PC-3 (cell line): Measurements from ENCODE around the gene EMILIN1. TPM values are rescaled to one million over a fixed set of nuclear protein-coding genes. Genes with fewer than 3 reads are reported as not detected.

Source experiments
- ATAC-seq: fragments of 200-7000 bp; cut with Tn5 transposase; 2 replicates; pipeline ENCODE4 v1.9.1; 2020; ENCODE audit warnings: mild to moderate bottlenecking, moderate library complexity
- Bru-seq: library from RNA; stranded (reverse); fragments of 400-500 nt; gene quantifications from one replicate; lab custom pipeline; 2021; lab: Mats Ljungman, UMichigan
- BruChase-seq, 2 experiments: library from RNA; stranded (reverse); fragments of 400-500 nt; gene quantifications; one replicate each; lab custom pipeline; 2021; lab: Mats Ljungman, UMichigan
- BruUV-seq: library from RNA; stranded (reverse); fragments of 400-500 nt; replicated peaks from 2 replicates; lab custom pipeline; 2021; lab: Mats Ljungman, UMichigan
- CTCF ChIA-PET: fragments of 300-600 bp; sonication (Branson Sonifier 250); formaldehyde crosslinking; loops from one replicate; lab custom pipeline; 2022; ENCODE audit warnings: antibody characterized with exemption; lab: Charles Lee
- POLR2A ChIA-PET: fragments of 300-600 bp; sonication (Branson Sonifier 250); formaldehyde crosslinking; loops from one replicate; lab custom pipeline; 2022; ENCODE audit warnings: antibody characterized with exemption; ENCODE audit not compliant: unreplicated experiment; lab: Charles Lee
- DNase-seq: peaks from one replicate; pipeline ENCODE4 v3.0.0-alpha.2; 2015
- H2AFZ ChIP-seq: fragments of 300-600 bp; sonication (generic); 2 replicates; pipeline ENCODE4 v1.6.0; 2016; ENCODE audit warnings: antibody characterized with exemption, low read length
- H3F3A ChIP-seq: fragments of 300-600 bp; sonication (generic); one replicate; pipeline ENCODE4 v1.6.0; 2017; ENCODE audit warnings: antibody characterized with exemption, low read length, control low read depth, mild to moderate bottlenecking; ENCODE audit not compliant: unreplicated experiment
- H3K27ac ChIP-seq: fragments of 300-600 bp; sonication (generic); 2 replicates; pipeline ENCODE4 v1.5.1; 2016; ENCODE audit warnings: mild to moderate bottlenecking, low read length
- H3K27me3 ChIP-seq: fragments of 300-600 bp; sonication (generic); 2 replicates; pipeline ENCODE4 v1.6.1; 2016; ENCODE audit warnings: low read length, mixed read lengths
- H3K36me3 ChIP-seq: fragments of 300-600 bp; sonication (generic); 2 replicates; pipeline ENCODE4 v1.6.1; 2016; ENCODE audit warnings: low read depth, mixed run types, low read length, mixed read lengths
- H3K4me1 ChIP-seq: fragments of 300-600 bp; sonication (generic); 2 replicates; pipeline ENCODE4 v1.5.1; 2016; ENCODE audit warnings: low read length; ENCODE audit not compliant: insufficient read depth
- H3K4me2 ChIP-seq: fragments of 300-600 bp; sonication (generic); 2 replicates; pipeline ENCODE4 v1.6.0; 2016; ENCODE audit warnings: low read length
- H3K4me3 ChIP-seq: fragments of 300-600 bp; sonication (generic); 2 replicates; pipeline ENCODE4 v1.5.1; 2016; ENCODE audit warnings: mild to moderate bottlenecking, low read length, mixed read lengths
- H3K79me2 ChIP-seq: fragments of 300-600 bp; sonication (generic); 2 replicates; pipeline ENCODE4 v1.6.1; 2017; ENCODE audit warnings: low read length, mixed read lengths
- H3K9ac ChIP-seq: fragments of 300-600 bp; sonication (generic); 2 replicates; pipeline ENCODE4 v1.6.0; 2016; ENCODE audit warnings: mild to moderate bottlenecking, low read length
- H3K9me2 ChIP-seq: fragments of 300-600 bp; sonication (generic); replicated peaks from 2 replicates; pipeline ENCODE4 v1.6.1; 2016; ENCODE audit warnings: mixed run types, low read length, mixed read lengths
- H3K9me3 ChIP-seq: fragments of 300-600 bp; sonication (generic); 2 replicates; pipeline ENCODE4 v1.6.1; 2016; ENCODE audit warnings: low read length, mixed read lengths
- H4K20me1 ChIP-seq: fragments of 300-600 bp; sonication (generic); 2 replicates; pipeline ENCODE4 v1.6.1; 2016; ENCODE audit warnings: low read length, mixed read lengths
- EZH2 ChIP-seq: fragments of 300-600 bp; sonication (generic); IDR thresholded peaks from one replicate; pipeline ENCODE4 v1.6.1; 2017; ENCODE audit warnings: antibody characterized with exemption, mild to moderate bottlenecking, low read length; ENCODE audit not compliant: unreplicated experiment
- EZH2phosphoT487 ChIP-seq: fragments of 300-600 bp; sonication (generic); IDR thresholded peaks from 2 replicates; pipeline ENCODE4 v1.6.1; 2018; ENCODE audit warnings: mild to moderate bottlenecking, antibody characterized with exemption, low read length, borderline replicate concordance
- intact Hi-C: fragments of 100-400 bp; cut with micrococcal nuclease; formaldehyde crosslinking; loops from 2 replicates; pipeline ENCODE4 v1.9.0; 2023
- long read RNA-seq: library from polyadenylated mRNA; unstranded; transcript quantifications from one replicate; pipeline ENCODE4 v2.0.0, GENCODE V29; 2021; ENCODE audit not compliant: unreplicated experiment
- total RNA-seq: library from RNA; depleted of rRNA; stranded (reverse); fragments of >200 nt; gene quantifications from 2 replicates; pipeline ENCODE4 v1.2.3, GENCODE V29; 2014; rRNA removed
- TF ChIP-seq, protein P1 (sequence below): fragments of 300-600 bp; sonication (generic); conservative IDR thresholded peaks from 2 replicates; pipeline ENCODE4 v1.5.1; 2017; ENCODE audit warnings: antibody characterized with exemption, low read depth, mild to moderate bottlenecking, low read length

Gene EMILIN1
- total RNA-seq = 0.69 and 0.75 TPM in 2 replicates
- Bru-seq, nascent RNA = percentile 15 among the genes with signal in this experiment
- percentile 19 among the genes with signal in this experiment for BruChase-seq, experiment 1, labeled RNA remaining after a 6-hour chase
- percentile 16 among the genes with signal in this experiment for BruChase-seq, experiment 2, labeled RNA remaining after a 2-hour chase
- long read RNA-seq, partial matches to known transcripts = 1 of 1 reads
- long read RNA-seq, other reads (novel, unspliced or antisense) = 0 of 1 reads

DNA sequence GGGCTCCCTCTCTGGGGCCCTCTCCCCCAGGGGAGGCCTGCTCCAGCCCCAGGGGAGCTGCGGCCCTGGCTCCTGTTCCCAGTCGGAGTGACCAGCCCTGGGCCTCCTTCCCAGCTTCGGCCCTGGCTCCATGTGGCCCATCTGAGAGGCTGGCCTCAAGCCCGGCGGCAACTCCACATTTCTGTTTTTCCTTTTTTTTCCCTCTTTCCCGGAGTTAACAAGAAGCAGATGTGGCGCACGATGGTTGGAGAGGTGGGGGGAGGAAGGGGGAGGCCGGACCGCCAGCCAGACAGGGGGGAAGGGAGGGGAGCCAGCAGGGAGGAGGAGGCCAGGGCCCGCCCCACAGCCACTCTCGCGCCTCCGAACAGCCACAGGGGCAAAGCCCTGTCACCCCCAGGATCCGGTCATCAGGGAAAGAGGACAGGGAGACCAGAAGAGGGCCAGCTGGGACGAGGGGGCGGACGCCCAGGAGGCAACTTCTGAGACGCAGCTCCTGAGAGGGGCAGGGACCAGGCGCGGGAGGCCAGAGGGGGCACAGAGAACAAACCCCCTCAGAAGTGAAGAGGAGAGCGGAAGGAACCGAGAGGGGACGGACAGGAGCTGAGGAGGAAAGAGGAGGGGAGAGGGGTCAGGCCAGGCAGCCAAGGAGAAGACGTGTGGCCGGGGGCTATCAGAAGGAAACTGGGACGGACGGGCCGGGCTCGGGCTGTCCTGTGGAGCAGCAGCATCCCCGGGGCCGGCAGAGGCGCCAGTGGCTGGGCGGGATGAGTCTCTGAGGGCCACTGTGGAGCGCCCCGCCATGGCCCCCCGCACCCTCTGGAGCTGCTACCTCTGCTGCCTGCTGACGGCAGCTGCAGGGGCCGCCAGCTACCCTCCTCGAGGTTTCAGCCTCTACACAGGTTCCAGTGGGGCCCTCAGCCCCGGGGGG, at the start of gene EMILIN1:
Gene EMILIN1, plus strand, starts transcription at position 349 of the 928 bp plus-strand sequence. Its CDS starts 451 bp downstream, at position 800.
- CTCF ChIA-PET = no interaction called here
- TF ChIP-seq, protein P1, sequence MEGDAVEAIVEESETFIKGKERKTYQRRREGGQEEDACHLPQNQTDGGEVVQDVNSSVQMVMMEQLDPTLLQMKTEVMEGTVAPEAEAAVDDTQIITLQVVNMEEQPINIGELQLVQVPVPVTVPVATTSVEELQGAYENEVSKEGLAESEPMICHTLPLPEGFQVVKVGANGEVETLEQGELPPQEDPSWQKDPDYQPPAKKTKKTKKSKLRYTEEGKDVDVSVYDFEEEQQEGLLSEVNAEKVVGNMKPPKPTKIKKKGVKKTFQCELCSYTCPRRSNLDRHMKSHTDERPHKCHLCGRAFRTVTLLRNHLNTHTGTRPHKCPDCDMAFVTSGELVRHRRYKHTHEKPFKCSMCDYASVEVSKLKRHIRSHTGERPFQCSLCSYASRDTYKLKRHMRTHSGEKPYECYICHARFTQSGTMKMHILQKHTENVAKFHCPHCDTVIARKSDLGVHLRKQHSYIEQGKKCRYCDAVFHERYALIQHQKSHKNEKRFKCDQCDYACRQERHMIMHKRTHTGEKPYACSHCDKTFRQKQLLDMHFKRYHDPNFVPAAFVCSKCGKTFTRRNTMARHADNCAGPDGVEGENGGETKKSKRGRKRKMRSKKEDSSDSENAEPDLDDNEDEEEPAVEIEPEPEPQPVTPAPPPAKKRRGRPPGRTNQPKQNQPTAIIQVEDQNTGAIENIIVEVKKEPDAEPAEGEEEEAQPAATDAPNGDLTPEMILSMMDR = no peak
- TF ChIP-seq EZH2phosphoT487 (no peak), EZH2 (no peak)

DNA sequence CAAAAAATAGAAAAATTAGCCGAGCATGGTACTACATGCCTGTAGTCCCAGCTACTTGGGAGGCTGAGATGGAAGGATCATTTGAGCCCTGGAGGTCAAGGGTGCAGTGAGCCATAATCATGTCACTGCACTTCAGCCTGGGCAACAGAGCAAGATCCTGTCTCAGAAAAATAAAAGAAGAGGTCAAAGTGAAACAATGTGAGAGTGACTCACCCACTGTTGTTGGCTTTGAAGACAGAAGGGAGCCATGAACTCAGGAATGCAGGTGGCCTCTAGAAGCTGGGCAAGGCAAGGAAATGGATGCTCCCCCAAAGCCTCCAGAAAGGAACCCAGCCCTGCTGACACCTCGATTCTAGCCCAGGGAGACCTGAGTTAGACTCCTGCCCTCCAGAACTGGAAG, 49.4 kb upstream of the EMILIN1 start:
- H3K27me3 ChIP-seq = no peaks in the 10 kb centered on the region
- BruUV-seq = no TSS peak
- no peaks in the 10 kb centered on the region for H3K9me3 ChIP-seq
- no peak overlapping the region for H2AFZ ChIP-seq
- DNase-seq = no peak
- POLR2A ChIA-PET = no interaction called here
- H3K79me2 ChIP-seq = peaks cover 13% of the 10 kb centered on the region
- H3K27ac ChIP-seq = no peak overlapping the region
- H3F3A ChIP-seq = no peaks in the 10 kb centered on the region
- H3K4me2 ChIP-seq = no peak overlapping the region
- ATAC-seq = no peak
- H3K9ac ChIP-seq = no peak overlapping the region
- intact Hi-C loops = no loop called here
- CTCF ChIA-PET = interaction anchor here (0.5 kb wide), 1 partner anchor 8 kb away, joined by 3 read pairs; no protein-coding TSS in a partner anchor
- H4K20me1 ChIP-seq = no peaks in the 10 kb centered on the region
- H3K9me2 ChIP-seq = no peaks in the 10 kb centered on the region
- H3K4me3 ChIP-seq = no peak overlapping the region
- peaks cover 5% of the 10 kb centered on the region; the same call in 1 of the 2 replicates for H3K36me3 ChIP-seq
- TF ChIP-seq EZH2phosphoT487 = no peak
- TF ChIP-seq, protein P1 = no peak
- TF ChIP-seq EZH2 = no peak
- peaks cover 5% of the 10 kb centered on the region for H3K4me1 ChIP-seq

More for the DNA sequence above, at the start of gene EMILIN1:
- Histone ChIP-seq H4K20me1 (no peaks in the 10 kb centered on the region), H3K9me2 (no peaks in the 10 kb centered on the region), H2AFZ (no peak within 1 kb of the TSS), H3K79me2 (no peaks in the 10 kb centered on the region), H3K4me1 (peaks cover 5% of the 10 kb centered on the region; the same call in 1 of the 2 replicates), H3K9me3 (no peaks in the 10 kb centered on the region), H3K27ac (no peak within 1 kb of the TSS), H3K27me3 (no peaks in the 10 kb centered on the region), H3F3A (no peaks in the 10 kb centered on the region), H3K9ac (no peak within 1 kb of the TSS), H3K4me3 (no peak within 1 kb of the TSS), H3K4me2 (no peak within 1 kb of the TSS), H3K36me3 (no peaks in the 10 kb centered on the region)
- ATAC-seq (no peak), DNase-seq (no peak)
- no TSS peak for BruUV-seq
- POLR2A ChIA-PET = no interaction called here
- intact Hi-C loops = no loop called here
